ENCODE measurements around the gene SLC6A17. TPM values are rescaled to one million over a fixed set of nuclear protein-coding genes. Genes with fewer than 3 reads are reported as not detected.
A peak's percentile ranks its signal among the peaks of the same experiment; 100 is the strongest.

Gene SLC6A17
- 0.05 TPM in 1 of 2 replicates, not detected in the other for total RNA-seq

GRCh38 chr1:110150330-110151174 is at the start of gene SLC6A17:
Gene SLC6A17, plus strand, starts transcription at chr1:110150494. Its CDS starts 16,436 bp downstream, at chr1:110166930.
- Mint-ChIP-seq H3K4me1 (peaks cover 3% of the 10 kb centered on the region), H3K27me3 (peaks cover 35% of the 10 kb centered on the region), H3K27ac (no peak within 1 kb of the TSS), H3K9me3 (no peaks in the 10 kb centered on the region), H3K36me3 (ENCODE audit: low read depth) (no peaks in the 10 kb centered on the region), H3K4me3 (peak within 1 kb of the TSS; percentile 29)
- intact Hi-C loops (cut with micrococcal nuclease) = no loop called here
- DNase-seq = peak; percentile 66

- Mint-ChIP-seq H3K4me1 (no peaks in the 10 kb centered on the region), H3K4me3 (no peak overlapping the region), H3K36me3 (ENCODE audit: low read depth) (no peaks in the 10 kb centered on the region), H3K27ac (no peak overlapping the region), H3K9me3 (no peaks in the 10 kb centered on the region), H3K27me3 (peaks cover 8% of the 10 kb centered on the region)
- DNase-seq = no peak
- intact Hi-C loops (cut with micrococcal nuclease) = no loop called here
Measured at GRCh38 chr1:110102081-110102480, 48.2 kb upstream of the SLC6A17 start.

GRCh38 chr1:110106013-110106941 is 44.0 kb upstream of the SLC6A17 start:
- Mint-ChIP-seq H3K27me3 (peaks cover 10% of the 10 kb centered on the region), H3K27ac (no peak overlapping the region), H3K4me3 (no peak overlapping the region), H3K4me1 (no peaks in the 10 kb centered on the region), H3K36me3 (ENCODE audit: low read depth) (no peaks in the 10 kb centered on the region), H3K9me3 (no peaks in the 10 kb centered on the region)
- peak; percentile 87 for DNase-seq
- intact Hi-C loops (cut with micrococcal nuclease) = loop anchor here (1.0 to 2.0 kb wide), 3 partner anchors 18 to 75 kb away; no protein-coding TSS in a partner anchor

- Mint-ChIP-seq H3K36me3 (ENCODE audit: low read depth) (no peaks in the 10 kb centered on the region), H3K4me1 (no peaks in the 10 kb centered on the region), H3K4me3 (no peak overlapping the region), H3K27ac (no peak overlapping the region), H3K27me3 (peaks cover 13% of the 10 kb centered on the region), H3K9me3 (no peaks in the 10 kb centered on the region)
- no peak for DNase-seq
- intact Hi-C loops (cut with micrococcal nuclease) = loop anchor here (2.0 kb wide), 2 partner anchors 55 to 77 kb away; no protein-coding TSS in a partner anchor
Measured at GRCh38 chr1:110107867-110108469, 42.3 kb upstream of the SLC6A17 start.

- Mint-ChIP-seq H3K4me1 (no peaks in the 10 kb centered on the region), H3K27ac (no peak overlapping the region), H3K36me3 (ENCODE audit: low read depth) (no peaks in the 10 kb centered on the region), H3K27me3 (peaks cover 19% of the 10 kb centered on the region), H3K9me3 (no peaks in the 10 kb centered on the region), H3K4me3 (no peak overlapping the region)
- DNase-seq = no peak
- intact Hi-C loops (cut with micrococcal nuclease) = no loop called here
Measured at GRCh38 chr1:110111081-110111480, 39.2 kb upstream of the SLC6A17 start.

GRCh38 chr1:110112143-110112542 is 38.2 kb upstream of the SLC6A17 start, which contains the start of gene UBL4B:
Gene UBL4B, plus strand, starts transcription at chr1:110112443. Its CDS starts 92 bp downstream, at chr1:110112535.
- no peak for DNase-seq
- no peaks in the 10 kb centered on the region for H3K36me3 Mint-ChIP-seq (ENCODE audit: low read depth)
- intact Hi-C loops (cut with micrococcal nuclease) = no loop called here
- H3K4me1 Mint-ChIP-seq = no peaks in the 10 kb centered on the region
- no peaks in the 10 kb centered on the region for H3K9me3 Mint-ChIP-seq
- peaks cover 22% of the 10 kb centered on the region for H3K27me3 Mint-ChIP-seq
- no peak within 1 kb of the TSS for H3K4me3 Mint-ChIP-seq
- H3K27ac Mint-ChIP-seq = no peak within 1 kb of the TSS

- Mint-ChIP-seq H3K27me3 (peaks cover 22% of the 10 kb centered on the region), H3K27ac (no peak overlapping the region), H3K4me3 (no peak overlapping the region), H3K36me3 (ENCODE audit: low read depth) (no peaks in the 10 kb centered on the region), H3K4me1 (no peaks in the 10 kb centered on the region), H3K9me3 (no peaks in the 10 kb centered on the region)
- DNase-seq = no peak
- intact Hi-C loops (cut with micrococcal nuclease) = no loop called here
Measured at GRCh38 chr1:110112656-110113055, 37.6 kb upstream of the SLC6A17 start.

- Mint-ChIP-seq H3K27me3 (peaks cover 21% of the 10 kb centered on the region), H3K4me1 (no peaks in the 10 kb centered on the region), H3K36me3 (ENCODE audit: low read depth) (no peaks in the 10 kb centered on the region), H3K9me3 (no peaks in the 10 kb centered on the region), H3K4me3 (no peak overlapping the region), H3K27ac (no peak overlapping the region)
- intact Hi-C loops (cut with micrococcal nuclease) = no loop called here
- no peak for DNase-seq
Measured at GRCh38 chr1:110113551-110113950, 36.7 kb upstream of the SLC6A17 start.

- Mint-ChIP-seq H3K27me3 (peaks cover 20% of the 10 kb centered on the region), H3K36me3 (ENCODE audit: low read depth) (no peaks in the 10 kb centered on the region), H3K4me1 (no peaks in the 10 kb centered on the region), H3K27ac (no peak overlapping the region), H3K4me3 (no peak overlapping the region), H3K9me3 (no peaks in the 10 kb centered on the region)
- intact Hi-C loops (cut with micrococcal nuclease) = no loop called here
- no peak for DNase-seq
Measured at GRCh38 chr1:110114173-110114572, 36.1 kb upstream of the SLC6A17 start.

- Mint-ChIP-seq H3K36me3 (ENCODE audit: low read depth) (no peaks in the 10 kb centered on the region), H3K9me3 (no peaks in the 10 kb centered on the region), H3K4me1 (no peaks in the 10 kb centered on the region), H3K4me3 (no peak overlapping the region), H3K27me3 (peaks cover 15% of the 10 kb centered on the region), H3K27ac (no peak overlapping the region)
- DNase-seq = no peak
- intact Hi-C loops (cut with micrococcal nuclease) = loop anchor here (5.0 kb wide), 1 partner anchor 32 kb away; no protein-coding TSS in a partner anchor
Measured at GRCh38 chr1:110114784-110115183, 35.5 kb upstream of the SLC6A17 start.

GRCh38 chr1:110118636-110119396 is 31.5 kb upstream of the SLC6A17 start:
- peaks cover 2% of the 10 kb centered on the region for H3K4me1 Mint-ChIP-seq
- no peak for DNase-seq
- no peak overlapping the region for H3K27ac Mint-ChIP-seq
- H3K36me3 Mint-ChIP-seq (ENCODE audit: low read depth) = peaks cover 3% of the 10 kb centered on the region
- H3K27me3 Mint-ChIP-seq = peaks cover 14% of the 10 kb centered on the region
- intact Hi-C loops (cut with micrococcal nuclease) = loop anchor here (5.0 kb wide), 1 partner anchor 37 kb away; no protein-coding TSS in a partner anchor
- H3K9me3 Mint-ChIP-seq = peaks cover 11% of the 10 kb centered on the region
- H3K4me3 Mint-ChIP-seq = no peak overlapping the region

- peaks cover 12% of the 10 kb centered on the region for H3K9me3 Mint-ChIP-seq
- no peak overlapping the region for H3K27ac Mint-ChIP-seq
- intact Hi-C loops (cut with micrococcal nuclease) = loop anchor here (5.0 kb wide), 1 partner anchor 38 kb away; no protein-coding TSS in a partner anchor
- peaks cover 12% of the 10 kb centered on the region for H3K27me3 Mint-ChIP-seq
- peaks cover 2% of the 10 kb centered on the region for H3K4me1 Mint-ChIP-seq
- no peak overlapping the region for H3K4me3 Mint-ChIP-seq
- DNase-seq = no peak
- peaks cover 3% of the 10 kb centered on the region for H3K36me3 Mint-ChIP-seq (ENCODE audit: low read depth)
Measured at GRCh38 chr1:110119843-110120242, 30.5 kb upstream of the SLC6A17 start.
